Measurements from ENCODE around the gene IFNAR2. TPM values are rescaled to one million over a fixed set of nuclear protein-coding genes. Genes with fewer than 3 reads are reported as not detected.

Gene IFNAR2
- total RNA-seq, 1 donor from 2014 or later: 4.7 TPM

DNA sequence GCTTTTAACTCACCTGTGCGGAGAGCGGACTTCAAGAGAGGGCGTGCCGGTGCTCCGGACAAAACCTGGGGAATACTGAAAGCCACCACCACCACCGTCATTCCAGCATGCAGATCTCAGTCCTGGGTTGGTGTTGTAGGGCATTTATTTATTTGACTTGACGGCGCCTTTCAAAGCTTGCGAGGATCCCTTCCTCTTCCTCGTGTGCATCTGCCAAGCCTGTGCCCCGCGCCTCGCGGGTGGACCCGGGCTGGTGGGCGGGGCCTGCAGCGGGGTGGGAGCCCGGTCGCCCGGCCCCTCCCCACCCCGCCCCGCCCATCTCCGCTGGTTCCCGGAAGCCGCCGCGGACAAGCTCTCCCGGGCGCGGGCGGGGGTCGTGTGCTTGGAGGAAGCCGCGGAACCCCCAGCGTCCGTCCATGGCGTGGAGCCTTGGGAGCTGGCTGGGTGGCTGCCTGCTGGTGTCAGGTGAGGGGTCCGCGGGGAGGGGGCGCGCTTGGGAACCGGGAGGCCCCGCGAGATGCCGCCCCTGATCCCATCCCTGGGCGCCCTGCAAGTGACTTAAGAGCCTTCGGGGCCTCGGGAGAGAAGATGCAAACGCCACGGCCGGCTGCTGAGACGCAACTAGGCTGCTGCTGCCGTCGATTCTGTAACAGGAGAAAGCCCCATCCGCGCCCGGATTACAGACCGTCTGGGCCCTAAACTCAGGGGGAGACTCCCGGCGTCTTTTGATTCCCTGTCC is 36.5 kb downstream of the IFNAR2 start, which contains the start of gene IL10RB:
Gene IL10RB (plus strand): TSS at position 318 of the 739 bp plus-strand sequence. CDS start 99 bp downstream, at position 417.
- TF ChIP-seq, protein P1, sequence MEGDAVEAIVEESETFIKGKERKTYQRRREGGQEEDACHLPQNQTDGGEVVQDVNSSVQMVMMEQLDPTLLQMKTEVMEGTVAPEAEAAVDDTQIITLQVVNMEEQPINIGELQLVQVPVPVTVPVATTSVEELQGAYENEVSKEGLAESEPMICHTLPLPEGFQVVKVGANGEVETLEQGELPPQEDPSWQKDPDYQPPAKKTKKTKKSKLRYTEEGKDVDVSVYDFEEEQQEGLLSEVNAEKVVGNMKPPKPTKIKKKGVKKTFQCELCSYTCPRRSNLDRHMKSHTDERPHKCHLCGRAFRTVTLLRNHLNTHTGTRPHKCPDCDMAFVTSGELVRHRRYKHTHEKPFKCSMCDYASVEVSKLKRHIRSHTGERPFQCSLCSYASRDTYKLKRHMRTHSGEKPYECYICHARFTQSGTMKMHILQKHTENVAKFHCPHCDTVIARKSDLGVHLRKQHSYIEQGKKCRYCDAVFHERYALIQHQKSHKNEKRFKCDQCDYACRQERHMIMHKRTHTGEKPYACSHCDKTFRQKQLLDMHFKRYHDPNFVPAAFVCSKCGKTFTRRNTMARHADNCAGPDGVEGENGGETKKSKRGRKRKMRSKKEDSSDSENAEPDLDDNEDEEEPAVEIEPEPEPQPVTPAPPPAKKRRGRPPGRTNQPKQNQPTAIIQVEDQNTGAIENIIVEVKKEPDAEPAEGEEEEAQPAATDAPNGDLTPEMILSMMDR (conservative IDR thresholded peaks at IDR 0.05; ENCODE audit: low read depth, low read length): no peak
- H3K4me3 ChIP-seq (ENCODE audit: low read depth, low read length): peak within 1 kb of the TSS; percentile 74
- no peak for DNase-seq (ENCODE audit: low read depth)

DNA sequence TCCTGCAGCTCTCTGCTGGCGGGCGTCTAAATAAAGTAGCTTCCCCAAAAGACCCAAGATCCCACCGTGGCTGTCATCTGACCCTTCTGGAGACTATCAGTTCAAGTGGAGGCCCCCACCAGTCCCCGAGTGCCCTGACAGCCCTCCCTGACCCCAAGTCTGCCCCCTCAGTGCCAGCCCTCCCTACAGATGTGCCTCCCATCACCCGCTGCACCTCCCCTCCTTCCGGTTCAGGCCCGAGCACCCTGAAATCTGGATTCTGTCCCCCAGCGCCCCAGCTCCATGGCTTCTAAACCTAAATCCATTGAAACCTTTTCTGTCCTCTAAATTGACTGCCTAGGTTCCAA is 37.0 kb downstream of the IFNAR2 start:
- TF ChIP-seq, protein P1 (conservative IDR thresholded peaks at IDR 0.05; ENCODE audit: low read depth, low read length): no peak
- peak overlapping the region; percentile 74 for H3K4me3 ChIP-seq (ENCODE audit: low read depth, low read length)
- DNase-seq (ENCODE audit: low read depth): no peak

DNA sequence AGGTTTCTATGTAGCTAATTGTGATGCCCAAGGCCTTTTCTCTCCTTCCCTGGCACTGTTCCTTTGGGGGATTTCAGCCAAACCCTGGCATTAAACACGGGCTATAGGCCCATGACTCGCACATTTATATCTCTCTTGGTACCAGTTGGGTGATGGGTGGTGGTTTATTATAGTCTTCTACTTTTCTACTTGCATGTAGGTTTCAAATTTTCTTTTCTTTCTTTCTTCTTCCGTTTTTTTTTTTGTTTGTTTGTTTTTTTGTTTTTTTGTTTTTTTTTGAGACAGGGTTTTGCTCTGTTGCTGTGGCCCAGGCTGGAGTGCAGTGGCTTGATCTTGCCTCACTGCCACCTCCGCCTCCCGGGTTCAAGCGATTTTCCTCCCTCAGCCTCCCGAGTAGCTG is 37.5 kb downstream of the IFNAR2 start:
- TF ChIP-seq, protein P1 (conservative IDR thresholded peaks at IDR 0.05; ENCODE audit: low read depth, low read length): no peak
- no peak for DNase-seq (ENCODE audit: low read depth)
- H3K4me3 ChIP-seq (ENCODE audit: low read depth, low read length): peak overlapping the region; percentile 74

DNA sequence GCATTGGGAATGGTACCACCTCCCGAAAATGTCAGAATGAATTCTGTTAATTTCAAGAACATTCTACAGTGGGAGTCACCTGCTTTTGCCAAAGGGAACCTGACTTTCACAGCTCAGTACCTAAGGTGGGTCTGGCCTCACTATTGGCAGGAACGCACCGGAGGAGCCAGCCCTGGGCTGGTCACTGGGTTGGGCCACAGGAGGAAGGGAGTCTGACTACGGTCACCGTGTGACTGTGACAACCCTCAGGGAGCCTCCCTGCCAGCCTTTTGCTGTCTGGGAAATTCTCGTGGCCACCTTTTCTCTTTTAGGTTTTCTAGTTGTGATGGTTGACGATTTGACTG is 38.6 kb downstream of the IFNAR2 start:
- DNase-seq (ENCODE audit: low read depth): no peak
- TF ChIP-seq, protein P1 (conservative IDR thresholded peaks at IDR 0.05; ENCODE audit: low read depth, low read length): no peak
- no peak overlapping the region for H3K4me3 ChIP-seq (ENCODE audit: low read depth, low read length)

DNA sequence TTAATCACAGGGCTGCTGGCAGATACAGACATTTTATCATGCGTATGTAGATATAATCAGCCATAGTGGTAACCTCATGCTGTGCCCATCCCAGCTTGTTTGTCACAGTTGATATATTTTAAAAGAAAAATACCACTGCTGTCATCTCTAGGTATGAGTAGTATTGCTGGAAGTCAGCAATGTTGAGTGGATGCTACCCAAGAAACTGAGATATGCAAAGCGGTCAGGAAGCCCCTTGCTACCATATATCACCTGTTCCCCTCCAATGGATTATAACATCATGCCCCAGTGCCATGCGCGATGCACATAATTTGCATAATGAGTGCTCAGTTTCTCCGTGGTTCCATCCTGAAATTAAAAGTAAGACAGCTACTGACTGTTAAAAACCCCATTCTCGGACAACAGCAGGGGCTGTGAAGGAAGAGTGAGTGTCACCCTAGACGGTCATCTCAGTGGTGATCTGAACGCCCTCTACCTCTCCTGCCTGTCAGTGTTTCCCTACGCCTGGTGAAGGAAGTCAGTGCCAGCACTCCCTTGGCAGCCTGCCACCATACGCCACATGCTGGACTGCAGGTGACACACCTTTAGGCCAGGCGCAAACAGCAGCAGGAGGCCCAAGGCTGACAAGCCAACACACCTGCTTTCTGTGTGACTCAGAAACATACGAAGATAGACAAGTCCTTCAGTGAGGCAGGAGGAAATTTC is 39.2 kb downstream of the IFNAR2 start:
- H3K4me3 ChIP-seq (ENCODE audit: low read depth, low read length): no peak overlapping the region
- TF ChIP-seq, protein P1 (conservative IDR thresholded peaks at IDR 0.05; ENCODE audit: low read depth, low read length): no peak
- no peak for DNase-seq (ENCODE audit: low read depth)

DNA sequence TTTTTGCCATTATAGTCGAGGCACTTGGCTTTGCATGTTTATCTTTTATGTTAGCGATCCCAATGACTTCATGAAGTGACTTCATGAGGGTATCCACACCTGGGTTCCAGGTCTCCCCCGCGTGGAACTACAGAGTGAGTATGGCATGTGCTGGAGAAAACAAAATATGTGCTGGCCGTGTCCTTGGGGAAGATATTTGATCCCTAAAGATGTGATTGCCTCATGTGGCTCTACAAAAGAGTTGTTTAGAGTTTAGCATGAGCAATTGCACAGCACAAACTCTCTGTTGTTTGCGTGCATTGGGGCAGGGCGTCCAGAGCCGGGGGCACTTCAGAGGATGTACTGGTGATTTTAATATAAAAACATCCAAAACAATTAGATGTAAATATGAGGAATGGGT is 41.2 kb downstream of the IFNAR2 start:
- H3K4me3 ChIP-seq (ENCODE audit: low read depth, low read length): no peak overlapping the region
- TF ChIP-seq, protein P1 (conservative IDR thresholded peaks at IDR 0.05; ENCODE audit: low read depth, low read length): no peak

More for the DNA sequence above, 41.2 kb downstream of the IFNAR2 start:
- DNase-seq (ENCODE audit: low read depth): no peak

All from epithelial cell of proximal tubule (primary cell).